ENCODE data around the gene AKAP13.

The AKAP13 gene

GRCh38 chr15:85689729-85690128 is 309.3 kb downstream of the AKAP13 start:
- peak; percentile 73 for DNase-seq

GRCh38 chr15:85690561-85691231 is 310.3 kb downstream of the AKAP13 start:
- peak; percentile 62 for DNase-seq

- DNase-seq: peak; percentile 36
Observed at GRCh38 chr15:85691350-85692240, 311.2 kb downstream of the AKAP13 start.

- DNase-seq: no peak
Observed at GRCh38 chr15:85692321-85692720, 311.9 kb downstream of the AKAP13 start.

- peak; percentile 61 for DNase-seq
Observed at GRCh38 chr15:85692873-85693272, 312.5 kb downstream of the AKAP13 start.

- DNase-seq: no peak
Observed at GRCh38 chr15:85693277-85693676, 312.9 kb downstream of the AKAP13 start.

- no peak for DNase-seq
Observed at GRCh38 chr15:85694091-85694490, 313.7 kb downstream of the AKAP13 start.

GRCh38 chr15:85700767-85701166 is 320.4 kb downstream of the AKAP13 start:
- DNase-seq: no peak

- no peak for DNase-seq
Observed at GRCh38 chr15:85702321-85703101, 322.1 kb downstream of the AKAP13 start.

GRCh38 chr15:85704066-85704465 is 323.7 kb downstream of the AKAP13 start:
- DNase-seq: peak; percentile 52

- DNase-seq: no peak
Observed at GRCh38 chr15:85704720-85705429, 324.5 kb downstream of the AKAP13 start.

- DNase-seq: peak; percentile 56
Observed at GRCh38 chr15:85706779-85707518, 326.5 kb downstream of the AKAP13 start.

- no peak for DNase-seq
Observed at GRCh38 chr15:85707519-85708338, 327.3 kb downstream of the AKAP13 start.

- DNase-seq: no peak
Observed at GRCh38 chr15:85708402-85708941, 328.1 kb downstream of the AKAP13 start.

GRCh38 chr15:85709250-85709649 is 328.8 kb downstream of the AKAP13 start:
- no peak for DNase-seq

GRCh38 chr15:85710340-85710842 is 330.0 kb downstream of the AKAP13 start:
- no peak for DNase-seq

GRCh38 chr15:85711580-85712192 is 331.3 kb downstream of the AKAP13 start:
- no peak for DNase-seq

GRCh38 chr15:85716261-85716660 is 335.9 kb downstream of the AKAP13 start:
- DNase-seq: no peak

- no peak for DNase-seq
Observed at GRCh38 chr15:85717212-85717611, 336.8 kb downstream of the AKAP13 start.

All from CD4-positive, alpha-beta T cell treated with Interleukin-17A for 4 hours (primary cell).